Measurements from ENCODE around the gene CDH26.

Gene CDH26

GRCh38 chr20:59945731-59946130, 12.5 kb upstream of the CDH26 start:
- no peak for DNase-seq
- H3K9ac ChIP-seq (ENCODE audit: low read depth, low read length), result no peak overlapping the region
- no peak for TF ChIP-seq CTCF (IDR thresholded peaks at IDR 0.05; ENCODE audit: borderline replicate concordance, extremely low read depth, low read length, poor library complexity, severe bottlenecking)
- TF ChIP-seq EZH2 (IDR thresholded peaks at IDR 0.05; ENCODE audit: borderline replicate concordance, low read depth, low read length, severe bottlenecking), result no peak
- H3K36me3 ChIP-seq (ENCODE audit: insufficient read depth, low read length), result peaks cover 40% of the 10 kb centered on the region
- no peaks in the 10 kb centered on the region for H3K9me3 ChIP-seq (ENCODE audit: insufficient read depth, low read length, severe bottlenecking)
- no peaks in the 10 kb centered on the region for H3K27me3 ChIP-seq (ENCODE audit: insufficient read depth, low read length, poor library complexity)
- H4K20me1 ChIP-seq (ENCODE audit: insufficient read depth, low read length), result no peaks in the 10 kb centered on the region
- no peak overlapping the region for H3K4me2 ChIP-seq (ENCODE audit: insufficient read depth, low read length)
- H3K4me3 ChIP-seq (ENCODE audit: low read depth in 1 of 2, low read length in 2 of 2), result no peak overlapping the region
- peaks cover 11% of the 10 kb centered on the region for H3K79me2 ChIP-seq (ENCODE audit: insufficient read depth, low read length)
- H3K4me1 ChIP-seq (ENCODE audit: insufficient read depth, low read length), result peaks cover 32% of the 10 kb centered on the region
- H2AFZ ChIP-seq (ENCODE audit: low read depth, low read length), result no peak overlapping the region
- ATAC-seq (ENCODE audit: insufficient read depth, low read depth), result no peak
- H3K27ac ChIP-seq (ENCODE audit: low read length), result no peak overlapping the region

- no peak overlapping the region for H3K9ac ChIP-seq (ENCODE audit: low read depth, low read length)
- peaks cover 36% of the 10 kb centered on the region for H3K36me3 ChIP-seq (ENCODE audit: insufficient read depth, low read length)
- H3K27ac ChIP-seq (ENCODE audit: low read length), result no peak overlapping the region
- H3K9me3 ChIP-seq (ENCODE audit: insufficient read depth, low read length, severe bottlenecking), result no peaks in the 10 kb centered on the region
- ATAC-seq (ENCODE audit: insufficient read depth, low read depth) (no peak), DNase-seq (no peak)
- no peak overlapping the region for H2AFZ ChIP-seq (ENCODE audit: low read depth, low read length)
- no peak overlapping the region for H3K4me2 ChIP-seq (ENCODE audit: insufficient read depth, low read length)
- peaks cover 19% of the 10 kb centered on the region for H3K4me1 ChIP-seq (ENCODE audit: insufficient read depth, low read length)
- H3K79me2 ChIP-seq (ENCODE audit: insufficient read depth, low read length), result no peaks in the 10 kb centered on the region
- no peaks in the 10 kb centered on the region for H3K27me3 ChIP-seq (ENCODE audit: insufficient read depth, low read length, poor library complexity)
- TF ChIP-seq CTCF (IDR thresholded peaks at IDR 0.05; ENCODE audit: borderline replicate concordance, extremely low read depth, low read length, poor library complexity, severe bottlenecking), result no peak
- no peak for TF ChIP-seq EZH2 (IDR thresholded peaks at IDR 0.05; ENCODE audit: borderline replicate concordance, low read depth, low read length, severe bottlenecking)
- H3K4me3 ChIP-seq (ENCODE audit: low read depth in 1 of 2, low read length in 2 of 2), result no peak overlapping the region
- H4K20me1 ChIP-seq (ENCODE audit: insufficient read depth, low read length), result no peaks in the 10 kb centered on the region
Measured at GRCh38 chr20:59947376-59947775, 10.8 kb upstream of the CDH26 start.

- H3K4me1 ChIP-seq (ENCODE audit: insufficient read depth, low read length), result peaks cover 19% of the 10 kb centered on the region
- H3K27ac ChIP-seq (ENCODE audit: low read length), result 0 out of 2 replicates have a peak overlapping the region, but pooled peaks have one; percentile 13
- H3K4me3 ChIP-seq (ENCODE audit: low read depth in 1 of 2, low read length in 2 of 2), result no peak overlapping the region
- no peaks in the 10 kb centered on the region for H3K27me3 ChIP-seq (ENCODE audit: insufficient read depth, low read length, poor library complexity)
- peaks cover 29% of the 10 kb centered on the region for H3K36me3 ChIP-seq (ENCODE audit: insufficient read depth, low read length)
- ATAC-seq (ENCODE audit: insufficient read depth, low read depth), result no peak
- TF ChIP-seq EZH2 (IDR thresholded peaks at IDR 0.05; ENCODE audit: borderline replicate concordance, low read depth, low read length, severe bottlenecking) (no peak), CTCF (IDR thresholded peaks at IDR 0.05; ENCODE audit: borderline replicate concordance, extremely low read depth, low read length, poor library complexity, severe bottlenecking) (no peak)
- no peaks in the 10 kb centered on the region for H3K9me3 ChIP-seq (ENCODE audit: insufficient read depth, low read length, severe bottlenecking)
- H4K20me1 ChIP-seq (ENCODE audit: insufficient read depth, low read length), result no peaks in the 10 kb centered on the region
- no peak overlapping the region for H2AFZ ChIP-seq (ENCODE audit: low read depth, low read length)
- DNase-seq, result no peak
- no peaks in the 10 kb centered on the region for H3K79me2 ChIP-seq (ENCODE audit: insufficient read depth, low read length)
- H3K4me2 ChIP-seq (ENCODE audit: insufficient read depth, low read length), result no peak overlapping the region
- no peak overlapping the region for H3K9ac ChIP-seq (ENCODE audit: low read depth, low read length)
Measured at GRCh38 chr20:59948212-59948611, 10.0 kb upstream of the CDH26 start.

All from DND-41 (cell line).